Upper lobe of right lung (tissue), 1 donor: ENCODE results near the gene PLCB4. TPM values are rescaled to one million over a fixed set of nuclear protein-coding genes. Genes with fewer than 3 reads are reported as not detected.

ENCODE experiments used
- ATAC-seq: fragments of 200-7000 bp; cut with Tn5 transposase; one replicate; pipeline ENCODE4 v1.9.1; 2020; ENCODE audit warnings: mild to moderate bottlenecking, moderate library complexity
- DNase-seq: peaks from one replicate; pipeline ENCODE4 v3.0.0-alpha.2; 2020
- H3K27ac ChIP-seq: fragments of 200-600 bp; one replicate; pipeline ENCODE4 v1.8.0; 2022
- H3K27me3 ChIP-seq: fragments of 200-600 bp; one replicate; pipeline ENCODE4 v1.8.0; 2022; ENCODE audit warnings: mild to moderate bottlenecking
- H3K36me3 ChIP-seq: fragments of 200-600 bp; one replicate; pipeline ENCODE4 v1.8.0; 2022
- H3K4me1 ChIP-seq: fragments of 200-600 bp; one replicate; pipeline ENCODE4 v1.8.0; 2022
- H3K4me3 ChIP-seq: fragments of 200-600 bp; one replicate; pipeline ENCODE4 v1.8.0; 2022; ENCODE audit warnings: mild to moderate bottlenecking
- H3K9me3 ChIP-seq: fragments of 200-600 bp; one replicate; pipeline ENCODE4 v1.8.0; 2022
- CTCF ChIP-seq: fragments of 200-600 bp; IDR thresholded peaks from one replicate; pipeline ENCODE4 v1.8.0; 2022; ENCODE audit warnings: antibody characterized with exemption
- intact Hi-C: fragments of 100-400 bp; cut with DNase I; formaldehyde crosslinking; loops from one replicate; pipeline ENCODE4 v1.11.0; 2022
- total RNA-seq: library from RNA; stranded (reverse); fragmentation: NEBNext Ultra II Directional; extraction: Animal tissue kit (Norgen Biotek cat#: 25700); gene quantifications from one replicate; pipeline ENCODE4 v1.2.1, GENCODE V29; 2021
- donor health status: DM: no; HTN: yes; CAD: no; lungs with severe emphysema.

Gene PLCB4
- total RNA-seq, 1 donor from 2014 or later, result 7.9 TPM

GRCh38 chr20:9059931-9060330, 9.0 kb upstream of the PLCB4 start:
- DNase-seq (no peak), ATAC-seq (no peak)
- no peaks in the 10 kb centered on the region for H3K36me3 ChIP-seq
- no peak for TF ChIP-seq CTCF
- H3K4me1 ChIP-seq, result no peaks in the 10 kb centered on the region
- intact Hi-C loops, result no loop called here
- no peak overlapping the region for H3K4me3 ChIP-seq
- H3K27me3 ChIP-seq, result no peaks in the 10 kb centered on the region
- H3K27ac ChIP-seq, result no peak overlapping the region
- H3K9me3 ChIP-seq, result no peaks in the 10 kb centered on the region

- no peak for DNase-seq
- no peak for ATAC-seq
- intact Hi-C loops, result no loop called here
- Histone ChIP-seq H3K4me3 (no peak overlapping the region), H3K27me3 (no peaks in the 10 kb centered on the region), H3K27ac (no peak overlapping the region), H3K4me1 (no peaks in the 10 kb centered on the region), H3K36me3 (no peaks in the 10 kb centered on the region), H3K9me3 (no peaks in the 10 kb centered on the region)
- TF ChIP-seq CTCF, result no peak
These were observed 7.5 kb upstream of the PLCB4 start for GRCh38 chr20:9061434-9061833.

DNA sequence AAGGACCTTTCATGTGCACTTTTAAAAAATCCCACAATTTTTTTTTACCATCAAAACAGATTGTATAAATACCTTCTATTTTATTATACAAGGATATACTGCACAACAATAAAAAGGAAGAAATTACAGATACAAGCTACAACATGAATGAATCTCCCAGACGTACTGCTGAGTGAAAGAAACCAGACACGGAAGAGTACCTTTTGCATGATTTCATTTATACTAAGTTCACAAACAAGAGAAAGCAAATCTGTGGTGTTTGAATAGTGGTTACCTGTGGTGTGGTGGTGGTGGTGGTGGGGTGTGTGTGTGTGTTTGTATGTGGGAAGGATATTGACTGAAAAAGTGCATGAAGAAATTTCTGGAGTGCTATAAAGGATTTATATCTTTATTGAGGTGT, 6.8 kb upstream of the PLCB4 start:
- ATAC-seq (no peak), DNase-seq (no peak)
- Histone ChIP-seq H3K4me1 (no peaks in the 10 kb centered on the region), H3K27ac (no peak overlapping the region), H3K36me3 (no peaks in the 10 kb centered on the region), H3K27me3 (no peaks in the 10 kb centered on the region), H3K4me3 (no peak overlapping the region), H3K9me3 (no peaks in the 10 kb centered on the region)
- TF ChIP-seq CTCF, result no peak
- intact Hi-C loops, result no loop called here

- intact Hi-C loops, result no loop called here
- Histone ChIP-seq H3K36me3 (no peaks in the 10 kb centered on the region), H3K27ac (no peak overlapping the region), H3K4me1 (no peaks in the 10 kb centered on the region), H3K9me3 (no peaks in the 10 kb centered on the region), H3K4me3 (no peak overlapping the region), H3K27me3 (peaks cover 18% of the 10 kb centered on the region)
- TF ChIP-seq CTCF, result no peak
- DNase-seq, result no peak
- no peak for ATAC-seq
These were observed 2.7 kb upstream of the PLCB4 start for GRCh38 chr20:9066191-9066590.

DNA sequence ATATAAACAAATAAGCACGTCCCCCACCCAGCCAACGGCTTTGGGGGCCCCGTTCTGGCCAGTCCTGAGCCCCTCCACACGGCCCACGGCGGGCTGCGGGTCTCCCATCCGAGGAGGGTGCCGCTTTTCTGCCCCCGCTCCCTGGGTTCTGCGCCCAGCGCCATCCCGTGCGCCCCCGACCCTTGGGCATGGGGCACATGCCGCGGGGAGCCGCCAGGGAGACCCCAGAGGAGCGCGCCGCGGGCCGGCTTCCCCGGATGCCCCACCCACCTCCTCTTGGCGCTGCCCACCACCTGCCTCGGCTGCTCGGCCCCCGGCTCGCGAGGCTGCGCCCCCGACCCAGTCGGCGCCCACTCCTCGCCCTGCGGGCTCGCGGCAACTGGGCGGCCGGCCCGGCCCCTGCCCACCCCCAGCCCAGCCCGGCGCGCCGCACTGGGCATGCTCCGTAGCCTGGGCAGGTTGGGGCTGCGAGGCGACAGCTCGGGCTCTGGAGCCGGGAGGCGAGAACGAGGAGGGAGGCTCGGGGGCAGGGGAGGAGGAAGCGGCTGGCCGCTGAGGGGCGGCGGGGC, 570 bp upstream of the PLCB4 start:
- no peaks in the 10 kb centered on the region for H3K36me3 ChIP-seq
- DNase-seq, result peak; percentile 64
- peak overlapping the region; percentile 56 for H3K4me3 ChIP-seq
- H3K27ac ChIP-seq, result peak overlapping the region; percentile 75
- H3K4me1 ChIP-seq, result no peaks in the 10 kb centered on the region
- peak; percentile 54 for ATAC-seq
- intact Hi-C loops, result no loop called here
- peaks cover 18% of the 10 kb centered on the region for H3K27me3 ChIP-seq
- no peaks in the 10 kb centered on the region for H3K9me3 ChIP-seq
- no peak for TF ChIP-seq CTCF

GRCh38 chr20:9070304-9070703, 1.4 kb downstream of the PLCB4 start:
- Histone ChIP-seq H3K4me3 (peak overlapping the region; percentile 56), H3K36me3 (no peaks in the 10 kb centered on the region), H3K27ac (no peak overlapping the region), H3K4me1 (no peaks in the 10 kb centered on the region), H3K27me3 (peaks cover 18% of the 10 kb centered on the region), H3K9me3 (no peaks in the 10 kb centered on the region)
- DNase-seq (no peak), ATAC-seq (no peak)
- intact Hi-C loops, result no loop called here
- TF ChIP-seq CTCF, result no peak
